IMR-90 (cell line): ENCODE results near the gene MRPL43. TPM values are rescaled to one million over a fixed set of nuclear protein-coding genes. Genes with fewer than 3 reads are reported as not detected.
"Not testable (repeated sequence)": the region's sequence is repeated elsewhere in the genome, so short reads cannot be mapped to it uniquely, and the experiment has no call there.

Experiments
- ATAC-seq: fragments of 200-7000 bp; cut with Tn5 transposase; 2 replicates; pipeline ENCODE4 v1.9.1; 2020; ENCODE audit warnings: low read depth, mild to moderate bottlenecking, moderate library complexity
- BruUV-seq: library from RNA; stranded (reverse); fragments of 400-500 nt; replicated peaks from 2 replicates; lab custom pipeline; 2021; lab: Mats Ljungman, UMichigan
- CTCF ChIA-PET: fragments of 300-600 bp; formaldehyde crosslinking; extraction: SDS; loops from one replicate; lab custom pipeline; 2021; ENCODE audit warnings: antibody characterized with exemption; lab: Yijun Ruan, JAX
- POLR2A ChIA-PET: fragments of 300-600 bp; sonication (Branson Sonifier 250); formaldehyde crosslinking; loops from one replicate; lab custom pipeline; 2022; ENCODE audit warnings: antibody characterized with exemption; ENCODE audit not compliant: unreplicated experiment; lab: Charles Lee
- DNase-seq: peaks from one replicate; pipeline ENCODE4 v3.0.0; 2013
- H2AFZ ChIP-seq: replicated peaks from 2 replicates; pipeline ENCODE3; 2013; ENCODE audit warnings: low read length, mild to moderate bottlenecking; ENCODE audit not compliant: poor library complexity
- H2AK5ac ChIP-seq: 2 replicates; pipeline ENCODE4 v1.6.1; 2013; ENCODE audit warnings: low read depth, low read length, inconsistent platforms
- H2AK9ac ChIP-seq: replicated peaks from 2 replicates; pipeline ENCODE3; 2013; ENCODE audit warnings: mild to moderate bottlenecking, low read depth, low read length, moderate library complexity; ENCODE audit not compliant: poor library complexity
- H2BK120ac ChIP-seq: 2 replicates; pipeline ENCODE4 v1.6.1; 2013; ENCODE audit warnings: low read depth, low read length, inconsistent platforms
- H2BK15ac ChIP-seq: 3 replicates; pipeline ENCODE4 v1.6.1; 2013; ENCODE audit warnings: low read depth, low read length, inconsistent platforms
- H2BK20ac ChIP-seq: 2 replicates; pipeline ENCODE4 v1.6.1; 2013; ENCODE audit warnings: low read depth, mild to moderate bottlenecking, inconsistent platforms, low read length, moderate library complexity
- H2BK5ac ChIP-seq: 2 replicates; pipeline ENCODE4 v1.6.1; 2013; ENCODE audit warnings: mild to moderate bottlenecking, low read depth, low read length, inconsistent platforms; ENCODE audit not compliant: poor library complexity, severe bottlenecking
- H3K14ac ChIP-seq: replicated peaks from 2 replicates; pipeline ENCODE4 v1.6.1; 2013; ENCODE audit warnings: low read depth, low read length, inconsistent platforms
- H3K18ac ChIP-seq: 2 replicates; pipeline ENCODE4 v1.6.1; 2013; ENCODE audit warnings: low read depth, low read length, control low read depth
- H3K23ac ChIP-seq: 2 replicates; pipeline ENCODE4 v1.6.1; 2013; ENCODE audit warnings: low read depth, low read length, inconsistent platforms
- H3K27ac ChIP-seq: 2 replicates; pipeline ENCODE4 v1.5.1; 2013; ENCODE audit warnings: mild to moderate bottlenecking, control low read depth, low read length; ENCODE audit not compliant: insufficient read depth
- H3K27me3 ChIP-seq: 2 replicates; pipeline ENCODE4 v1.6.1; 2013; ENCODE audit warnings: low read length; ENCODE audit not compliant: control insufficient read depth, insufficient read depth
- H3K36me3 ChIP-seq: 2 replicates; pipeline ENCODE4 v1.6.1; 2013; ENCODE audit warnings: low read length, mixed read lengths; ENCODE audit not compliant: control insufficient read depth, insufficient read depth
- H3K4ac ChIP-seq: 2 replicates; pipeline ENCODE4 v1.6.1; 2013; ENCODE audit warnings: low read depth, low read length, inconsistent platforms
- H3K4me1 ChIP-seq: 2 replicates; pipeline ENCODE4 v1.6.1; 2013; ENCODE audit warnings: low read length, mixed read lengths; ENCODE audit not compliant: control insufficient read depth, insufficient read depth
- H3K4me2 ChIP-seq: 2 replicates; pipeline ENCODE4 v1.6.1; 2013; ENCODE audit warnings: low read depth, mild to moderate bottlenecking, control low read depth, low read length, moderate library complexity
- H3K4me3 ChIP-seq: 2 replicates; pipeline ENCODE4 v1.5.1; 2013; ENCODE audit warnings: low read depth, mild to moderate bottlenecking, control low read depth, low read length, moderate library complexity; ENCODE audit not compliant: insufficient read depth
- H3K56ac ChIP-seq: 2 replicates; pipeline ENCODE4 v1.6.1; 2013; ENCODE audit warnings: low read length, inconsistent platforms; ENCODE audit not compliant: insufficient read depth; ENCODE audit errors: extremely low read depth
- H3K79me1 ChIP-seq, 2 experiments: 2 replicates each; pipeline ENCODE4 v1.6.1; 2013; ENCODE audit warnings: low read length in 2 of 2, inconsistent platforms in 1 of 2, low read depth in 1 of 2
- H3K9ac ChIP-seq: 2 replicates; pipeline ENCODE4 v1.6.1; 2013; ENCODE audit warnings: low read depth, low read length, control low read depth
- H3K9me1 ChIP-seq: 2 replicates; pipeline ENCODE4 v1.6.1; 2013; ENCODE audit warnings: low read length, inconsistent platforms; ENCODE audit not compliant: insufficient read depth
- H3K9me3 ChIP-seq: 2 replicates; pipeline ENCODE4 v1.6.1; 2013; ENCODE audit warnings: low read length; ENCODE audit not compliant: control insufficient read depth, insufficient read depth
- H4K20me1 ChIP-seq: 2 replicates; pipeline ENCODE4 v1.6.1; 2013; ENCODE audit warnings: low read length, inconsistent platforms; ENCODE audit not compliant: insufficient read depth
- H4K5ac ChIP-seq: 2 replicates; pipeline ENCODE4 v1.6.1; 2013; ENCODE audit warnings: mild to moderate bottlenecking, low read depth, low read length, control low read depth
- H4K8ac ChIP-seq, 2 experiments: 2 replicates each; pipeline ENCODE4 v1.6.1; 2013; ENCODE audit warnings: low read depth in 2 of 2, low read length in 2 of 2, control low read depth in 1 of 2, inconsistent platforms in 1 of 2
- H4K91ac ChIP-seq: 2 replicates; pipeline ENCODE4 v1.6.1; 2013; ENCODE audit warnings: low read depth, low read length, inconsistent platforms; ENCODE audit not compliant: insufficient read depth
- RFX5 ChIP-seq: IDR thresholded peaks from 2 replicates; pipeline ENCODE4 v1.8.0; 2012; ENCODE audit warnings: low read depth, mild to moderate bottlenecking, low read length, moderate library complexity
- WGBS, 2 experiments: methylation state at CpG; one replicate each; pipeline versions ENCODE4 v1.1.5 to v1.1.7; 2013; ENCODE audit warnings: missing lambda C conversion rate in 2 of 2; ENCODE audit not compliant: insufficient read length in 1 of 2; ENCODE audit errors: extremely low coverage in 2 of 2; 5-methylcytosine and 5-hydroxymethylcytosine counted together
- dilution Hi-C: fragments of 300-500 bp; cut with HindIII; formaldehyde crosslinking; loops from one replicate; pipeline ENCODE4 v1.14.3; 2018; ENCODE audit warnings: low sequenced_read_pairs; ENCODE audit not compliant: unreplicated experiment
- in situ Hi-C: fragments of 300-500 bp; cut with MboI; formaldehyde crosslinking; loops from 3 replicates; pipeline ENCODE4 v1.14.3; 2019; ENCODE audit warnings: low sequenced_read_pairs, inconsistent platforms, mixed read lengths
- intact Hi-C: fragments of 100-400 bp; cut with micrococcal nuclease; formaldehyde crosslinking; loops from 2 replicates; pipeline ENCODE4 v1.10.0; 2022
- polyA plus RNA-seq, 3 experiments: library from polyadenylated mRNA; depleted of rRNA; stranded (reverse); fragments of >200 nt; gene quantifications; 2 replicates each; pipeline ENCODE4 v1.2.3, GENCODE V29; 2012; ENCODE audit warnings: low replicate concordance in 1 of 3
- total RNA-seq: library from RNA; depleted of rRNA; stranded (reverse); fragments of >200 nt; gene quantifications from 2 replicates; pipeline ENCODE4 v1.2.3, GENCODE V29; 2012

MRPL43 gene
- total and polyA plus RNA-seq, 2 of the 4 experiments (the other 2 are of a cell fraction), result 61.3 to 142 TPM

DNA sequence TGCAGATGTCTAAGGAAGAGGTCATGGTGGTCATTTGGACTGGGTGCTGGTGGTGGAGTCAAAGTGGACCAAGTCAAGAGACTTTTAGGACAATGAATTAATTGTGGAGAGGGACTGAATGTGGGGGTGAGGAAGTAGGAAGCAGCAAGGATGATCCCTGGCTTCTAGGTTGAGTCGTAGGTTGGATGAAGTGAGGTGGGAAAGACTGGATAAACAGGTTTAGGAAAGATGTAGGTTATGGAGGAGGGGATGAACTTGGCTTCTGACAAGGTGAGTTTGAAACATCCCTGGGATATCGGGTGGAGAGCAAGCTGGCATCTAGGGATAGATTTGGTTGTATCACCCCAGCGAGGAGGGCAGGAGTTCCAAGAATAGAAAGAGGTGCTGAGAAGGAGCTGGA, 10.4 kb downstream of the MRPL43 start (continued):
- TF ChIP-seq RFX5, result no peak

DNA sequence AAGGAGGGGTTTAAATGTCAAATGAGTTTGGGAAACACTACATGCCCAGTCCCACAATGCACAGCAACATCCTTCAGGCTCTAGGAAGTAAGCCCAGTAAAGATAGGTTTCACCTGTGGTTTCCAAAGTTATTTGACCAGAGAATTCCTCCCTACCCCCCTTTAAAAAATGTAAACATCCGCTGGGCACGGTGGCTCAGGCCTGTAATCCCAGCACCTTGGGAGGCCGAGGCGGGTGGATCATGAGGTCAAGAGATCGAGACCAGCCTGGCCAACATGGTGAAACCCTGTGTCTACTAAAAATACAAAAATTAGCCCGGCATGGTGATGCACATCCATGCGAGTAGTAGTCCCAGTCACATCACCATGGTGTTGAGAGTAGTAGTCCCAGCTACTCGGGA, 11.9 kb downstream of the MRPL43 start:
- H2AK5ac ChIP-seq, H3K4me1 ChIP-seq, H4K91ac ChIP-seq, H3K9me3 ChIP-seq, H3K18ac ChIP-seq, H3K14ac ChIP-seq, H2BK15ac ChIP-seq, H3K4me2 ChIP-seq, H3K4me3 ChIP-seq, H3K27ac ChIP-seq, H3K4ac ChIP-seq, H3K79me1 ChIP-seq, H2BK120ac ChIP-seq, H2BK20ac ChIP-seq, H2BK5ac ChIP-seq, H4K8ac ChIP-seq, ATAC-seq, CTCF ChIA-PET, H3K27me3 ChIP-seq, H2AFZ ChIP-seq, DNase-seq, H3K9ac ChIP-seq, H2AK9ac ChIP-seq, POLR2A ChIA-PET, H3K23ac ChIP-seq, intact Hi-C loops, H3K9me1 ChIP-seq, H4K5ac ChIP-seq, BruUV-seq, dilution Hi-C loops, H4K20me1 ChIP-seq, H3K56ac ChIP-seq, in situ Hi-C loops: not testable (repeated sequence)
- WGBS, 2 experiments, result no CpG with 5 or more reads among the region's 8 CpGs
- peaks cover 17% of the 10 kb centered on the region for H3K36me3 ChIP-seq
